AG09309 (cell line): ENCODE results near the gene CABCOCO1.

ENCODE experiments used
- DNase-seq: peaks from one replicate; pipeline ENCODE4 v3.0.0-alpha.2; 2010; ENCODE audit warnings: low read depth
- H3K4me3 ChIP-seq: 2 replicates; pipeline ENCODE4 v1.5.1; 2011; ENCODE audit warnings: mild to moderate bottlenecking, low read depth, low read length, moderate library complexity; ENCODE audit not compliant: control insufficient read depth
- TF ChIP-seq, protein P1 (sequence below): IDR thresholded peaks from 2 replicates; pipeline ENCODE4 v1.5.1; 2011; ENCODE audit warnings: mild to moderate bottlenecking, low read depth, low read length, inconsistent platforms; ENCODE audit not compliant: insufficient read depth, control insufficient read depth; ENCODE audit errors: missing control alignments

CABCOCO1 gene

DNA sequence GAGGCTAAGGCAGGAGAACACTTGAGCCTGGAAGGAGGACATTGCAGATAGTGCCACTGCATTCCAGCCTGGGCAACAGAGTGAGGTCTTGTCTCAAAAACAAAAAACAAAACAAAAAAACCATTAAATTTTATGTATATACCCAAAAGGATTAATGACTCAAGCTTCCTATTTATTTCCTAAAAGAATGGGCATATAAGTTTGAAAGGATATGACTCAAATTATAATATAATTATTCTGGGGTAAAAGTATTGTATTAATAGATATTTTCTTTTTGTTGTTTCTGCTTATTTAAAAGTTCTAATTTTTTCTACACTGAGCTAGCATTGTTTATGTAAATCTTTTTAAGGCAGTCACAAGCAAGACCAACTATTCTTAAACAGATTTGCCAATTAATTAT lies 42.2 kb upstream of the CABCOCO1 start:
- no peak overlapping the region for H3K4me3 ChIP-seq
- TF ChIP-seq, protein P1, sequence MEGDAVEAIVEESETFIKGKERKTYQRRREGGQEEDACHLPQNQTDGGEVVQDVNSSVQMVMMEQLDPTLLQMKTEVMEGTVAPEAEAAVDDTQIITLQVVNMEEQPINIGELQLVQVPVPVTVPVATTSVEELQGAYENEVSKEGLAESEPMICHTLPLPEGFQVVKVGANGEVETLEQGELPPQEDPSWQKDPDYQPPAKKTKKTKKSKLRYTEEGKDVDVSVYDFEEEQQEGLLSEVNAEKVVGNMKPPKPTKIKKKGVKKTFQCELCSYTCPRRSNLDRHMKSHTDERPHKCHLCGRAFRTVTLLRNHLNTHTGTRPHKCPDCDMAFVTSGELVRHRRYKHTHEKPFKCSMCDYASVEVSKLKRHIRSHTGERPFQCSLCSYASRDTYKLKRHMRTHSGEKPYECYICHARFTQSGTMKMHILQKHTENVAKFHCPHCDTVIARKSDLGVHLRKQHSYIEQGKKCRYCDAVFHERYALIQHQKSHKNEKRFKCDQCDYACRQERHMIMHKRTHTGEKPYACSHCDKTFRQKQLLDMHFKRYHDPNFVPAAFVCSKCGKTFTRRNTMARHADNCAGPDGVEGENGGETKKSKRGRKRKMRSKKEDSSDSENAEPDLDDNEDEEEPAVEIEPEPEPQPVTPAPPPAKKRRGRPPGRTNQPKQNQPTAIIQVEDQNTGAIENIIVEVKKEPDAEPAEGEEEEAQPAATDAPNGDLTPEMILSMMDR: no peak
- no peak for DNase-seq

GRCh38 chr10:61621605-61622051 lies 41.1 kb upstream of the CABCOCO1 start:
- no peak overlapping the region for H3K4me3 ChIP-seq
- TF ChIP-seq, protein P1: no peak
- no peak for DNase-seq

GRCh38 chr10:61623161-61623560 lies 39.6 kb upstream of the CABCOCO1 start:
- TF ChIP-seq, protein P1: no peak
- no peak for DNase-seq
- H3K4me3 ChIP-seq: no peak overlapping the region

GRCh38 chr10:61626209-61626608 lies 36.5 kb upstream of the CABCOCO1 start:
- TF ChIP-seq, protein P1: no peak
- no peak for DNase-seq
- H3K4me3 ChIP-seq: no peak overlapping the region

DNA sequence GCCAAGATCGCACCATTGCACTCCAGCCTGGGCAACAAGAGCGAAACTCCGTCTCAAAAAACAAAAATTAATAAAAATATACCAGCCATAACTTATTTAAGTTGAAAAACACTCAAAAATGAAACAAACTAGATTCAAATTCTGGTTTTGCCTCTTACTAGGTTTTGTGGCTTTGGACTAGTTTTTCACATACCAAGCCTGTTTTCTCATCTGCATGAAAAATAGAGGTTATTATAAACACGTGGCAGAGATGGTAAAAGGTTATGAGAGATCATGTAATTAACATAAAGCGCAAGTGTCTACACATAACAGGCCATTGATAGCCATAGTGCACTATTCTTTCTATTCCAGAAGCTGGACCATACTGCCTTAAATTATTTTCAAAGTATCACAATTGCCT lies 35.5 kb upstream of the CABCOCO1 start:
- TF ChIP-seq, protein P1: no peak
- no peak overlapping the region for H3K4me3 ChIP-seq
- no peak for DNase-seq

GRCh38 chr10:61628151-61628874 lies 34.4 kb upstream of the CABCOCO1 start:
- no peak for DNase-seq
- TF ChIP-seq, protein P1: no peak
- H3K4me3 ChIP-seq: no peak overlapping the region

DNA sequence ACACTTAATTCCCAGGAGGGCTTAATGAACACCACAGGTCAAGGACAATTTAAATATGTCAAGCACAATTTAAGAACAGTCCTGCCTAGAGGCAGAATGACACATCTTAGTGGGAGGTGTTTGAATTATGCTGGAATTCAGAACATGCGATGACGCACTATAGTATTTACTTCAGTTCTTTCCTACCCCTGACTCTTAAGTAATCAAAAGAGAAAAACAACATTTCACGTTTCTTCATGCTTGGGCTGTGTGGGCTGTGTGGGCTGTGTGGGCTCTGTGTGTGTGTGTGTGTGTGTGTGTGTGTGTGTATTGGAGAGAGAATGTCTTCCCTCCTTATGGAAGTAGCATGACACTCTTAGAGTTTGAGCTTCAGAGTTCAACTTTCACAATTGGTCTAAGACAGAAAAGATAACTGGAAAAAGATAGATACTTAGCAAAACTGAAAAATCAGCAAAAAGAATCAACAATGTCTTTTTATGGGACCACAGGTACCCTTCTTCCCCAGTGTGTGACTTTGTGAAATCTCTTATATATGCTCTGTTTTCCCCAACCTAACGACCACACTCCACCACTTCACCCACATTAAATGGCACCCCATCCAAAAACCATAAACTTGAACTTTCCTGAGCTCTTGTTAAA lies 33.7 kb upstream of the CABCOCO1 start:
- H3K4me3 ChIP-seq: no peak overlapping the region
- TF ChIP-seq, protein P1: no peak
- peak; percentile 90 for DNase-seq
